PC-3 (cell line): ENCODE data around the gene CCDC192. TPM values are rescaled to one million over a fixed set of nuclear protein-coding genes. Genes with fewer than 3 reads are reported as not detected.

Experiments used
- ATAC-seq: fragments of 200-7000 bp; cut with Tn5 transposase; 2 replicates; pipeline ENCODE4 v1.9.1; 2020; ENCODE audit warnings: mild to moderate bottlenecking, moderate library complexity
- BruUV-seq: library from RNA; stranded (reverse); fragments of 400-500 nt; replicated peaks from 2 replicates; lab custom pipeline; 2021; lab: Mats Ljungman, UMichigan
- CTCF ChIA-PET: fragments of 300-600 bp; sonication (Branson Sonifier 250); formaldehyde crosslinking; loops from one replicate; lab custom pipeline; 2022; ENCODE audit warnings: antibody characterized with exemption; lab: Charles Lee
- POLR2A ChIA-PET: fragments of 300-600 bp; sonication (Branson Sonifier 250); formaldehyde crosslinking; loops from one replicate; lab custom pipeline; 2022; ENCODE audit warnings: antibody characterized with exemption; ENCODE audit not compliant: unreplicated experiment; lab: Charles Lee
- DNase-seq: peaks from one replicate; pipeline ENCODE4 v3.0.0-alpha.2; 2015
- H2AFZ ChIP-seq: fragments of 300-600 bp; sonication (generic); 2 replicates; pipeline ENCODE4 v1.6.0; 2016; ENCODE audit warnings: antibody characterized with exemption, low read length
- H3F3A ChIP-seq: fragments of 300-600 bp; sonication (generic); one replicate; pipeline ENCODE4 v1.6.0; 2017; ENCODE audit warnings: antibody characterized with exemption, low read length, control low read depth, mild to moderate bottlenecking; ENCODE audit not compliant: unreplicated experiment
- H3K27ac ChIP-seq: fragments of 300-600 bp; sonication (generic); 2 replicates; pipeline ENCODE4 v1.5.1; 2016; ENCODE audit warnings: mild to moderate bottlenecking, low read length
- H3K27me3 ChIP-seq: fragments of 300-600 bp; sonication (generic); 2 replicates; pipeline ENCODE4 v1.6.1; 2016; ENCODE audit warnings: low read length, mixed read lengths
- H3K36me3 ChIP-seq: fragments of 300-600 bp; sonication (generic); 2 replicates; pipeline ENCODE4 v1.6.1; 2016; ENCODE audit warnings: low read depth, mixed run types, low read length, mixed read lengths
- H3K4me1 ChIP-seq: fragments of 300-600 bp; sonication (generic); 2 replicates; pipeline ENCODE4 v1.5.1; 2016; ENCODE audit warnings: low read length; ENCODE audit not compliant: insufficient read depth
- H3K4me2 ChIP-seq: fragments of 300-600 bp; sonication (generic); 2 replicates; pipeline ENCODE4 v1.6.0; 2016; ENCODE audit warnings: low read length
- H3K4me3 ChIP-seq: fragments of 300-600 bp; sonication (generic); 2 replicates; pipeline ENCODE4 v1.5.1; 2016; ENCODE audit warnings: mild to moderate bottlenecking, low read length, mixed read lengths
- H3K79me2 ChIP-seq: fragments of 300-600 bp; sonication (generic); 2 replicates; pipeline ENCODE4 v1.6.1; 2017; ENCODE audit warnings: low read length, mixed read lengths
- H3K9ac ChIP-seq: fragments of 300-600 bp; sonication (generic); 2 replicates; pipeline ENCODE4 v1.6.0; 2016; ENCODE audit warnings: mild to moderate bottlenecking, low read length
- H3K9me2 ChIP-seq: fragments of 300-600 bp; sonication (generic); replicated peaks from 2 replicates; pipeline ENCODE4 v1.6.1; 2016; ENCODE audit warnings: mixed run types, low read length, mixed read lengths
- H3K9me3 ChIP-seq: fragments of 300-600 bp; sonication (generic); 2 replicates; pipeline ENCODE4 v1.6.1; 2016; ENCODE audit warnings: low read length, mixed read lengths
- H4K20me1 ChIP-seq: fragments of 300-600 bp; sonication (generic); 2 replicates; pipeline ENCODE4 v1.6.1; 2016; ENCODE audit warnings: low read length, mixed read lengths
- CTCF ChIP-seq: fragments of 300-600 bp; sonication (generic); conservative IDR thresholded peaks from 2 replicates; pipeline ENCODE4 v1.5.1; 2017; ENCODE audit warnings: antibody characterized with exemption, low read depth, mild to moderate bottlenecking, low read length
- EZH2 ChIP-seq: fragments of 300-600 bp; sonication (generic); IDR thresholded peaks from one replicate; pipeline ENCODE4 v1.6.1; 2017; ENCODE audit warnings: antibody characterized with exemption, mild to moderate bottlenecking, low read length; ENCODE audit not compliant: unreplicated experiment
- EZH2phosphoT487 ChIP-seq: fragments of 300-600 bp; sonication (generic); IDR thresholded peaks from 2 replicates; pipeline ENCODE4 v1.6.1; 2018; ENCODE audit warnings: mild to moderate bottlenecking, antibody characterized with exemption, low read length, borderline replicate concordance
- intact Hi-C: fragments of 100-400 bp; cut with micrococcal nuclease; formaldehyde crosslinking; loops from 2 replicates; pipeline ENCODE4 v1.9.0; 2023
- total RNA-seq: library from RNA; depleted of rRNA; stranded (reverse); fragments of >200 nt; gene quantifications from 2 replicates; pipeline ENCODE4 v1.2.3, GENCODE V29; 2014

The CCDC192 gene
- total RNA-seq, 1 experiment from 2014 or later, result not detected

GRCh38 chr5:127812570-127812969 lies 109.4 kb downstream of the CCDC192 start:
- TF ChIP-seq EZH2 (no peak), EZH2phosphoT487 (no peak), CTCF (no peak)
- no peaks in the 10 kb centered on the region for H3K9me3 ChIP-seq
- no peak overlapping the region for H2AFZ ChIP-seq
- no peaks in the 10 kb centered on the region for H4K20me1 ChIP-seq
- ATAC-seq, result no peak
- no peak overlapping the region for H3K9ac ChIP-seq
- no TSS peak for BruUV-seq
- H3K4me3 ChIP-seq, result no peak overlapping the region; the same call in 1 of the 2 replicates
- no peaks in the 10 kb centered on the region for H3K9me2 ChIP-seq
- peaks cover 36% of the 10 kb centered on the region for H3K4me1 ChIP-seq
- POLR2A ChIA-PET, result no interaction called here
- CTCF ChIA-PET, result no interaction called here
- peak overlapping the region; percentile 73; the same call in 1 of the 2 replicates for H3K27ac ChIP-seq
- H3K27me3 ChIP-seq, result no peaks in the 10 kb centered on the region
- no peak for DNase-seq
- H3F3A ChIP-seq, result no peaks in the 10 kb centered on the region
- peak overlapping the region; percentile 50 for H3K4me2 ChIP-seq
- no peaks in the 10 kb centered on the region for H3K36me3 ChIP-seq
- no peaks in the 10 kb centered on the region for H3K79me2 ChIP-seq
- intact Hi-C loops, result loop anchor here (2.0 kb wide), 1 partner anchor 50 kb away; no protein-coding TSS in a partner anchor

- Histone ChIP-seq H3K79me2 (no peaks in the 10 kb centered on the region), H3K4me1 (peaks cover 36% of the 10 kb centered on the region), H4K20me1 (no peaks in the 10 kb centered on the region), H3K27ac (peak overlapping the region; percentile 73), H3K36me3 (no peaks in the 10 kb centered on the region), H2AFZ (no peak overlapping the region), H3F3A (no peaks in the 10 kb centered on the region), H3K9me3 (no peaks in the 10 kb centered on the region), H3K9ac (no peak overlapping the region), H3K4me3 (peak overlapping the region; percentile 17; the same call in 1 of the 2 replicates), H3K9me2 (no peaks in the 10 kb centered on the region), H3K4me2 (peak overlapping the region; percentile 50), H3K27me3 (no peaks in the 10 kb centered on the region)
- CTCF ChIA-PET, result interaction anchor here (1.0 kb wide), 1 partner anchor 56 kb away, joined by 5 read pairs; no protein-coding TSS in a partner anchor
- peak; percentile 83 for DNase-seq
- POLR2A ChIA-PET, result no interaction called here
- ATAC-seq, result peak; percentile 90
- no TSS peak for BruUV-seq
- TF ChIP-seq CTCF (no peak), EZH2 (no peak), EZH2phosphoT487 (no peak)
- intact Hi-C loops, result loop anchor here (1.0 to 2.0 kb wide), 6 partner anchors 7 to 144 kb away; no protein-coding TSS in a partner anchor
Measured at GRCh38 chr5:127813633-127814587, 110.7 kb downstream of the CCDC192 start.
